ENCODE results near the gene IHH. TPM values are rescaled to one million over a fixed set of nuclear protein-coding genes. Genes with fewer than 3 reads are reported as not detected.

The IHH gene
- total RNA-seq, 1 experiment from 2014 or later = not detected

DNA sequence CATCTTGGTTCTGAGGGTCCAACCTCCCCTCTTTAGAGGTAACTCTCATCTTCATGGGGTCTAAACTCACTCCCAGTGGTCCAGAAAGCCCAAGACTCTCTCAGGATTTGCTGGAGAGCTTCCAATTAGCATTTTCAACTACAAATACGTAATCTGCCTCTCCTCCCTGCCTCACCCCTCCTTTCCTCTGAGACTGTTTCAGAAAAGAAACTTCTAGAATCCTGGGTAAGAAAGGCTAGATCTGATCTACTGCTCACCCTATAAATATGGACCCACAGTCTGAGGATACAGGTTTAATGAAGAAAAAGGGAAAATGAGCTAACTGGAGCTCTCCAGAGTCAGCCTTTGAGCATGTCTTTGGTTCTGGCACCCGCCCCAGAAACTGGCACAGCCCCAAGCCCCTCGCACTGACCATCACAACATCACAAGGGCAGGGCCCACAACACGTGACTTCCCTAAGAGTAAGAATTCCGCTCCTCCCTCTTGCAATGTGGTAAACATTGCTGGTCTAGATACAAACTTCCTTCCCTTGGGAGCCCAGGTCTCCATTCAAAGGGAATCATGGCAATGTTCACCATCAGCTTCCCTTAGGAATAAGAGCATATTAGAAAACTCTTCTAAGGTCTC, 21.7 kb upstream of the IHH start:
- TF ChIP-seq, protein P1, sequence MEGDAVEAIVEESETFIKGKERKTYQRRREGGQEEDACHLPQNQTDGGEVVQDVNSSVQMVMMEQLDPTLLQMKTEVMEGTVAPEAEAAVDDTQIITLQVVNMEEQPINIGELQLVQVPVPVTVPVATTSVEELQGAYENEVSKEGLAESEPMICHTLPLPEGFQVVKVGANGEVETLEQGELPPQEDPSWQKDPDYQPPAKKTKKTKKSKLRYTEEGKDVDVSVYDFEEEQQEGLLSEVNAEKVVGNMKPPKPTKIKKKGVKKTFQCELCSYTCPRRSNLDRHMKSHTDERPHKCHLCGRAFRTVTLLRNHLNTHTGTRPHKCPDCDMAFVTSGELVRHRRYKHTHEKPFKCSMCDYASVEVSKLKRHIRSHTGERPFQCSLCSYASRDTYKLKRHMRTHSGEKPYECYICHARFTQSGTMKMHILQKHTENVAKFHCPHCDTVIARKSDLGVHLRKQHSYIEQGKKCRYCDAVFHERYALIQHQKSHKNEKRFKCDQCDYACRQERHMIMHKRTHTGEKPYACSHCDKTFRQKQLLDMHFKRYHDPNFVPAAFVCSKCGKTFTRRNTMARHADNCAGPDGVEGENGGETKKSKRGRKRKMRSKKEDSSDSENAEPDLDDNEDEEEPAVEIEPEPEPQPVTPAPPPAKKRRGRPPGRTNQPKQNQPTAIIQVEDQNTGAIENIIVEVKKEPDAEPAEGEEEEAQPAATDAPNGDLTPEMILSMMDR (conservative IDR thresholded peaks at IDR 0.05) = no peak
- WGBS (ENCODE audit: extremely low coverage, insufficient read length, low lambda C conversion rate) = no CpG with 5 or more reads among the region's 5 CpGs
- no peaks in the 10 kb centered on the region for H3K9me3 Mint-ChIP-seq

More for the DNA sequence above, 21.7 kb upstream of the IHH start:
- Histone ChIP-seq H2BK12ac (ENCODE audit: insufficient read length, low read depth, low read length) (no peak overlapping the region), H2BK20ac (ENCODE audit: low read depth, low read length, poor library complexity, severe bottlenecking) (no peak overlapping the region), H3K79me2 (ENCODE audit: insufficient read depth, low read length) (no peaks in the 10 kb centered on the region), H3K4ac (ENCODE audit: low read depth, low read length) (no peak overlapping the region), H4K91ac (ENCODE audit: insufficient read length, low read depth, low read length) (no peak overlapping the region), H4K5ac (ENCODE audit: insufficient read length, low read depth, low read length) (no peak overlapping the region), H4K20me1 (ENCODE audit: control insufficient read depth, insufficient read depth, insufficient read length) (no peaks in the 10 kb centered on the region), H3K56ac (ENCODE audit: insufficient read length, low read depth, low read length) (no peak overlapping the region), H3K23ac (ENCODE audit: insufficient read length, low read depth, low read length) (no peak overlapping the region), H2AK5ac (ENCODE audit: insufficient read length, low read length) (no peak overlapping the region), H2AFZ (ENCODE audit: low read length) (no peak overlapping the region), H2BK120ac (ENCODE audit: low read depth, low read length, poor library complexity, severe bottlenecking) (no peak overlapping the region), H3K27ac (ENCODE audit: insufficient read length, low read depth, low read length) (no peak overlapping the region), H3K9me3 (ENCODE audit: control insufficient read depth, low read depth, low read length) (no peaks in the 10 kb centered on the region), H3T11ph (ENCODE audit: low read length) (no peak overlapping the region), H3K4me1 (ENCODE audit: insufficient read depth, low read length) (no peaks in the 10 kb centered on the region; the same call in 1 of the 2 replicates), H2BK5ac (ENCODE audit: insufficient read length, low read length) (no peak overlapping the region), H3K27me3 (ENCODE audit: insufficient read depth, low read length) (no peaks in the 10 kb centered on the region), H2BK15ac (ENCODE audit: low read depth, low read length) (no peak overlapping the region), H3K9ac (ENCODE audit: extremely low read depth, insufficient read length, low read length) (no peak overlapping the region), H3K23me2 (ENCODE audit: insufficient read length, low read depth, low read length, poor library complexity, severe bottlenecking) (no peaks in the 10 kb centered on the region), H4K8ac (replicated peaks; ENCODE audit: insufficient read length, low read depth, low read length) (no peak overlapping the region), H3K18ac (ENCODE audit: insufficient read length, low read depth, low read length) (no peak overlapping the region), H3K79me1 (ENCODE audit: insufficient read depth, low read depth, low read length, poor library complexity, severe bottlenecking) (no peaks in the 10 kb centered on the region), H3K14ac (ENCODE audit: insufficient read depth, low read length) (no peak overlapping the region), H3K4me2 (ENCODE audit: insufficient read depth, insufficient read length, low read length) (no peak overlapping the region)
- H3K27ac Mint-ChIP-seq = no peak overlapping the region
- H3K27me3 Mint-ChIP-seq (ENCODE audit: low read depth) = peaks cover 13% of the 10 kb centered on the region
- H3K4me1 Mint-ChIP-seq = peaks cover 15% of the 10 kb centered on the region in 2 experiments
- peaks cover 0 to under 1% (median 0%) of the 10 kb centered on the region in 3 experiments; a peak in 1 of 7 replicates for H3K36me3 Mint-ChIP-seq (ENCODE audit: insufficient read depth in 1 of 3, low read depth in 3 of 3)
- H3K4me3 Mint-ChIP-seq = no peak overlapping the region
- no peak for DNase-seq
